Measurements from ENCODE around the gene ZNF236.

ZNF236 gene

GRCh38 chr18:76834379-76834778, 12.0 kb downstream of the ZNF236 start:
- DNase-seq (ENCODE audit: low read depth) = no peak
- no peak overlapping the region for H3K4me3 ChIP-seq (replicated peaks; ENCODE audit: low read depth, low read length)
- no peak for TF ChIP-seq CTCF (IDR thresholded peaks at IDR 0.05; ENCODE audit: low read length, missing control alignments)

- DNase-seq (ENCODE audit: low read depth) = no peak
- no peak overlapping the region for H3K4me3 ChIP-seq (replicated peaks; ENCODE audit: low read depth, low read length)
- TF ChIP-seq CTCF (IDR thresholded peaks at IDR 0.05; ENCODE audit: low read length, missing control alignments) = no peak
These were observed 13.0 kb downstream of the ZNF236 start for GRCh38 chr18:76835380-76835779.

- TF ChIP-seq CTCF (IDR thresholded peaks at IDR 0.05; ENCODE audit: low read length, missing control alignments) = no peak
- H3K4me3 ChIP-seq (replicated peaks; ENCODE audit: low read depth, low read length) = no peak overlapping the region
- DNase-seq (ENCODE audit: low read depth) = no peak
These were observed 14.7 kb downstream of the ZNF236 start for GRCh38 chr18:76837071-76837470.

- no peak for TF ChIP-seq CTCF (IDR thresholded peaks at IDR 0.05; ENCODE audit: low read length, missing control alignments)
- peak; percentile 22 for DNase-seq (ENCODE audit: low read depth)
- H3K4me3 ChIP-seq (replicated peaks; ENCODE audit: low read depth, low read length) = no peak overlapping the region
These were observed 15.8 kb downstream of the ZNF236 start for GRCh38 chr18:76838182-76838581.

- TF ChIP-seq CTCF (IDR thresholded peaks at IDR 0.05; ENCODE audit: low read length, missing control alignments) = no peak
- DNase-seq (ENCODE audit: low read depth) = no peak
- H3K4me3 ChIP-seq (replicated peaks; ENCODE audit: low read depth, low read length) = no peak overlapping the region
These were observed 16.9 kb downstream of the ZNF236 start for GRCh38 chr18:76839086-76839794.

- TF ChIP-seq CTCF (IDR thresholded peaks at IDR 0.05; ENCODE audit: low read length, missing control alignments) = no peak
These were observed 20.6 kb downstream of the ZNF236 start for GRCh38 chr18:76842837-76843530.

More at GRCh38 chr18:76842837-76843530, 20.6 kb downstream of the ZNF236 start:
- no peak for DNase-seq (ENCODE audit: low read depth)
- H3K4me3 ChIP-seq (replicated peaks; ENCODE audit: low read depth, low read length) = no peak overlapping the region

Data from fibroblast of pulmonary artery (primary cell).